Measurements from ENCODE around the gene XYLB. TPM values are rescaled to one million over a fixed set of nuclear protein-coding genes. Genes with fewer than 3 reads are reported as not detected.

Gene XYLB
- total RNA-seq, 2 donors from 2014 or later, result 4.9 TPM

- Histone ChIP-seq H3K4me3 (no peak overlapping the region), H3K9me3 (no peaks in the 10 kb centered on the region), H3K4me1 (replicated peaks) (no peaks in the 10 kb centered on the region), H3K36me3 (no peaks in the 10 kb centered on the region), H3K27ac (no peak overlapping the region), H3K27me3 (replicated peaks; ENCODE audit: insufficient read depth) (no peaks in the 10 kb centered on the region)
- DNase-seq (ENCODE audit: low spot score), result no peak
- TF ChIP-seq CTCF (IDR thresholded peaks at IDR 0.05), result no peak
- no peak for TF ChIP-seq POLR2A (IDR thresholded peaks at IDR 0.05)
- no peak for TF ChIP-seq POLR2AphosphoS5 (IDR thresholded peaks at IDR 0.05)
- intact Hi-C loops (cut with DNase I), result no loop called here
Measured at GRCh38 chr3:38446812-38447211, 100.2 kb downstream of the XYLB start.

- Histone ChIP-seq H3K27ac (no peak overlapping the region), H3K9me3 (no peaks in the 10 kb centered on the region), H3K4me1 (replicated peaks) (peaks cover 1% of the 10 kb centered on the region), H3K27me3 (replicated peaks; ENCODE audit: insufficient read depth) (no peaks in the 10 kb centered on the region), H3K36me3 (no peaks in the 10 kb centered on the region), H3K4me3 (no peak overlapping the region)
- intact Hi-C loops (cut with DNase I), result loop anchor here (5.0 kb wide), 1 partner anchor 314 kb away; the partner anchor contains the start of genes ACAA1 and MYD88
- TF ChIP-seq POLR2A (IDR thresholded peaks at IDR 0.05) (no peak), CTCF (IDR thresholded peaks at IDR 0.05) (no peak), POLR2AphosphoS5 (IDR thresholded peaks at IDR 0.05) (no peak)
- no peak for DNase-seq (ENCODE audit: low spot score)
- WGBS, result 90% methylated on average over 3 of the region's 3 CpGs
Measured at GRCh38 chr3:38450853-38451252, 104.3 kb downstream of the XYLB start.

GRCh38 chr3:38453075-38453912 is 106.7 kb downstream of the XYLB start, which contains the start of gene ACVR2B:
ACVR2B (plus strand) TSS chr3:38453890; CDS start chr3:38454323, 433 bp downstream.
- DNase-seq (ENCODE audit: low spot score), result peak; percentile 91
- Histone ChIP-seq H3K27me3 (replicated peaks; ENCODE audit: insufficient read depth) (no peaks in the 10 kb centered on the region), H3K4me3 (peak within 1 kb of the TSS; percentile 70 to 83), H3K4me1 (replicated peaks) (peaks cover 3% of the 10 kb centered on the region), H3K9me3 (no peaks in the 10 kb centered on the region), H3K27ac (peak within 1 kb of the TSS; percentile 89 to 92), H3K36me3 (no peaks in the 10 kb centered on the region)
- intact Hi-C loops (cut with DNase I), result loop anchor here (5.0 kb wide), 1 partner anchor 316 kb away; the partner anchor contains the start of genes ACAA1 and MYD88
- WGBS, result 11% methylated on average over 25 of the region's 48 CpGs
- TF ChIP-seq POLR2AphosphoS5 (IDR thresholded peaks at IDR 0.05) (peak; percentile 75), CTCF (IDR thresholded peaks at IDR 0.05) (no peak), POLR2A (IDR thresholded peaks at IDR 0.05) (peak; percentile 52)

- no peaks in the 10 kb centered on the region for H3K36me3 ChIP-seq
- peak overlapping the region; percentile 70 to 83 for H3K4me3 ChIP-seq
- WGBS, result 0% methylated on average over 15 of the region's 36 CpGs
- no peak for DNase-seq (ENCODE audit: low spot score)
- TF ChIP-seq CTCF (IDR thresholded peaks at IDR 0.05) (no peak), POLR2A (IDR thresholded peaks at IDR 0.05) (no peak), POLR2AphosphoS5 (IDR thresholded peaks at IDR 0.05) (no peak)
- no peaks in the 10 kb centered on the region for H3K9me3 ChIP-seq
- peaks cover 3% of the 10 kb centered on the region for H3K4me1 ChIP-seq (replicated peaks)
- no peaks in the 10 kb centered on the region for H3K27me3 ChIP-seq (replicated peaks; ENCODE audit: insufficient read depth)
- H3K27ac ChIP-seq, result peak overlapping the region; percentile 89 to 92
- intact Hi-C loops (cut with DNase I), result loop anchor here (5.0 kb wide), 1 partner anchor 317 kb away; the partner anchor contains the start of genes ACAA1 and MYD88
Measured at GRCh38 chr3:38453913-38454177, 107.3 kb downstream of the XYLB start.
